ACC112 (cell line): ENCODE data around the gene SETD3.

Experiments
- H2AFZ ChIP-seq: fragments of 200-600 bp; sonication (generic); one replicate; pipeline ENCODE4 v1.6.0; 2017; ENCODE audit warnings: antibody characterized with exemption, low read length; ENCODE audit not compliant: unreplicated experiment
- H3K27ac ChIP-seq: fragments of 200-600 bp; sonication (generic); 2 replicates; pipeline ENCODE4 v1.5.1; 2014; ENCODE audit warnings: low read depth, mild to moderate bottlenecking, antibody characterized with exemption, low read length, moderate library complexity
- H3K27me3 ChIP-seq: fragments of 200-600 bp; sonication (generic); 2 replicates; pipeline ENCODE4 v1.6.1; 2014; ENCODE audit warnings: mild to moderate bottlenecking, antibody characterized with exemption, low read length, moderate library complexity, mixed read lengths; ENCODE audit not compliant: insufficient read depth
- H3K36me3 ChIP-seq: fragments of 200-600 bp; sonication (generic); 2 replicates; pipeline ENCODE4 v1.6.1; 2016; ENCODE audit warnings: mild to moderate bottlenecking, antibody characterized with exemption, low read length, moderate library complexity, mixed read lengths; ENCODE audit not compliant: insufficient read depth
- H3K4me1 ChIP-seq: fragments of 200-600 bp; sonication (generic); one replicate; pipeline ENCODE4 v1.6.1; 2016; ENCODE audit warnings: low read length, mixed read lengths; ENCODE audit not compliant: insufficient read depth, unreplicated experiment, control insufficient read depth
- H3K4me3 ChIP-seq: fragments of 200-600 bp; sonication (generic); 2 replicates; pipeline ENCODE4 v1.5.1; 2014; ENCODE audit warnings: mild to moderate bottlenecking, low read depth, low read length
- H3K79me2 ChIP-seq: fragments of 200-600 bp; sonication (generic); one replicate; pipeline ENCODE4 v1.6.0; 2016; ENCODE audit warnings: low read length; ENCODE audit not compliant: control insufficient read depth, unreplicated experiment, insufficient read depth

The SETD3 gene

GRCh38 chr14:99359906-99360305 is 120.8 kb downstream of the SETD3 start:
- Histone ChIP-seq H3K36me3 (no peaks in the 10 kb centered on the region), H3K79me2 (no peaks in the 10 kb centered on the region), H3K4me1 (no peaks in the 10 kb centered on the region), H3K4me3 (no peak overlapping the region), H3K27ac (no peak overlapping the region), H2AFZ (no peak overlapping the region), H3K27me3 (peaks cover 37% of the 10 kb centered on the region)

- H3K27ac ChIP-seq = no peak overlapping the region
- no peaks in the 10 kb centered on the region for H3K4me1 ChIP-seq
- no peak overlapping the region for H3K4me3 ChIP-seq
- peaks cover 29% of the 10 kb centered on the region for H3K27me3 ChIP-seq
- no peak overlapping the region for H2AFZ ChIP-seq
- H3K79me2 ChIP-seq = no peaks in the 10 kb centered on the region
- H3K36me3 ChIP-seq = no peaks in the 10 kb centered on the region
Observed at GRCh38 chr14:99357916-99358390, 122.7 kb downstream of the SETD3 start.

GRCh38 chr14:99357151-99357915 is 123.3 kb downstream of the SETD3 start:
- Histone ChIP-seq H3K4me3 (no peak overlapping the region), H3K27ac (no peak overlapping the region), H3K36me3 (no peaks in the 10 kb centered on the region), H3K79me2 (no peaks in the 10 kb centered on the region), H3K4me1 (no peaks in the 10 kb centered on the region), H2AFZ (no peak overlapping the region), H3K27me3 (peaks cover 29% of the 10 kb centered on the region)

GRCh38 chr14:99356031-99356608 is 124.5 kb downstream of the SETD3 start:
- no peak overlapping the region for H3K4me3 ChIP-seq

GRCh38 chr14:99354166-99354875 is 126.3 kb downstream of the SETD3 start:
- no peak overlapping the region for H2AFZ ChIP-seq
- H3K4me1 ChIP-seq = no peaks in the 10 kb centered on the region
- no peak overlapping the region for H3K27ac ChIP-seq
- no peak overlapping the region for H3K4me3 ChIP-seq
- no peaks in the 10 kb centered on the region for H3K79me2 ChIP-seq
- H3K36me3 ChIP-seq = no peaks in the 10 kb centered on the region
- peaks cover 50% of the 10 kb centered on the region for H3K27me3 ChIP-seq

More at GRCh38 chr14:99356031-99356608, 124.5 kb downstream of the SETD3 start:
- peaks cover 36% of the 10 kb centered on the region for H3K27me3 ChIP-seq
- H3K36me3 ChIP-seq = no peaks in the 10 kb centered on the region
- H3K4me1 ChIP-seq = no peaks in the 10 kb centered on the region
- no peak overlapping the region for H3K27ac ChIP-seq
- no peaks in the 10 kb centered on the region for H3K79me2 ChIP-seq
- no peak overlapping the region for H2AFZ ChIP-seq

GRCh38 chr14:99352688-99353280 is 127.9 kb downstream of the SETD3 start:
- H3K36me3 ChIP-seq = no peaks in the 10 kb centered on the region
- peaks cover 40% of the 10 kb centered on the region for H3K27me3 ChIP-seq
- H3K4me3 ChIP-seq = no peak overlapping the region
- no peaks in the 10 kb centered on the region for H3K4me1 ChIP-seq
- H3K79me2 ChIP-seq = no peaks in the 10 kb centered on the region
- no peak overlapping the region for H2AFZ ChIP-seq
- no peak overlapping the region for H3K27ac ChIP-seq

GRCh38 chr14:99351166-99352007 is 129.3 kb downstream of the SETD3 start:
- no peaks in the 10 kb centered on the region for H3K4me1 ChIP-seq
- no peaks in the 10 kb centered on the region for H3K36me3 ChIP-seq
- H3K4me3 ChIP-seq = no peak overlapping the region
- H3K27ac ChIP-seq = no peak overlapping the region
- no peak overlapping the region for H2AFZ ChIP-seq
- H3K79me2 ChIP-seq = no peaks in the 10 kb centered on the region
- peaks cover 37% of the 10 kb centered on the region for H3K27me3 ChIP-seq

- Histone ChIP-seq H2AFZ (no peak overlapping the region), H3K4me3 (no peak overlapping the region), H3K27ac (no peak overlapping the region), H3K4me1 (no peaks in the 10 kb centered on the region), H3K36me3 (no peaks in the 10 kb centered on the region), H3K27me3 (peaks cover 34% of the 10 kb centered on the region; the same call in 1 of the 2 replicates), H3K79me2 (no peaks in the 10 kb centered on the region)
Observed at GRCh38 chr14:99350751-99351150, 129.9 kb downstream of the SETD3 start.

- Histone ChIP-seq H3K27ac (no peak overlapping the region), H3K79me2 (no peaks in the 10 kb centered on the region), H3K4me3 (no peak overlapping the region), H3K4me1 (no peaks in the 10 kb centered on the region), H3K27me3 (peaks cover 42% of the 10 kb centered on the region; the same call in 1 of the 2 replicates), H3K36me3 (no peaks in the 10 kb centered on the region), H2AFZ (no peak overlapping the region)
Observed at GRCh38 chr14:99349721-99350495, 130.8 kb downstream of the SETD3 start.
